ENCODE measurements around the gene PRKAG2. TPM values are rescaled to one million over a fixed set of nuclear protein-coding genes. Genes with fewer than 3 reads are reported as not detected.
A peak's percentile ranks its signal among the peaks of the same experiment; 100 is the strongest.
"Not testable (repeated sequence)": the region's sequence is repeated elsewhere in the genome, so short reads cannot be mapped to it uniquely, and the experiment has no call there.

The PRKAG2 gene
- total RNA-seq, 4 donors from 2014 or later: 38.8 to 94.4 (median 73.2) TPM

GRCh38 chr7:151917791-151918509 lies 41.0 kb upstream of the PRKAG2 start:
- Histone ChIP-seq H3K4me3 (no peak overlapping the region), H3K9me3 (no peaks in the 10 kb centered on the region), H3K27me3 (no peaks in the 10 kb centered on the region), H3K36me3 (no peaks in the 10 kb centered on the region), H3K27ac (peak overlapping the region in 2 of 4 donors; percentile 32 to 35), H3K4me1 (peaks cover 0 to 9% (median 1%) of the 10 kb centered on the region in 4 donors)
- no peak for TF ChIP-seq CTCF (IDR thresholded peaks at IDR 0.05)
- no peak for TF ChIP-seq POLR2A (IDR thresholded peaks at IDR 0.05)
- no peak for DNase-seq

DNA sequence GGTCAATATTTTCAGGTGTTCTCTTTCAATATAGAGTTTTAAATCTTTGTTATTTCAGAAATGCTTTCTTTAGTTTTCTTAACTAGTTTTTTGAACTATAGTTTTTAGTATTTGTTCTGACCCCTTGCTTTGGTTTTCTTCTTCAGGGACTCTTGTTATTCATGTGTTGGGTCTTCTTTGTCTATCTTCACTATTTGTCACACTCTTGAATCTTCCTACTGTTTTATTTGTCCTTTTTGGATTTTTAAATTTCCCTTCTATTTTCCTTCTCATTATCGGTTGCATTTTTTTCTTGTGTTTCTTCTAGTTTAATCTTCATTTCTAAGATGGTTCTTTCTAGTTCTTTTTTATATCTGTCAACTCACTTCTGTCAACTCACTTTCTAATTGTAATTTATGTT lies 37.1 kb upstream of the PRKAG2 start:
- H3K27ac ChIP-seq: no peak overlapping the region
- no peak for DNase-seq
- H3K36me3 ChIP-seq: no peaks in the 10 kb centered on the region
- no peaks in the 10 kb centered on the region for H3K27me3 ChIP-seq
- no peaks in the 10 kb centered on the region for H3K9me3 ChIP-seq
- H3K4me1 ChIP-seq: peaks cover 0 to 9% (median 1%) of the 10 kb centered on the region in 4 donors
- TF ChIP-seq POLR2A (IDR thresholded peaks at IDR 0.05): no peak
- TF ChIP-seq CTCF (IDR thresholded peaks at IDR 0.05): no peak
- no peak overlapping the region for H3K4me3 ChIP-seq

- DNase-seq: not testable (repeated sequence)
These were observed 33.7 kb upstream of the PRKAG2 start for GRCh38 chr7:151910655-151911054.

DNA sequence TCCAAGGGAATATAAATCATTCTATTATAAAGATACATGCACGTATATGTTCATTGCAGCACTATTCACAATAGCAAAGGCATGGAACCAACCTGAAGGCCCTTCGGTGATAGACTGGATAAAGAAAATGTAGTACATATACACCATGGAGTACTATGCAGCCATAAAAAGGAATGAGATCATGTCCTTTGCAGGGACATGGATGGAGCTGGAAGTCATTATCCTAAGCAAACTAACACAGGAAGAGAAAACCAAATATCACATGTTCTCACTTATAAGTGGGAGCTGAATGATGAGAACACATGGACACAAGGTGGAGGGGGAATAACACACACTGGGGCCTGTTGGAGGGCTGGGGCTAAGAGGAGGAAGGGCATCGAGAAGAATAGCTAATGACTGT lies 30.2 kb upstream of the PRKAG2 start:
- not testable (repeated sequence) for H3K27me3 ChIP-seq, H3K36me3 ChIP-seq, H3K27ac ChIP-seq, H3K4me3 ChIP-seq, H3K4me1 ChIP-seq, DNase-seq, H3K9me3 ChIP-seq

More at GRCh38 chr7:151910655-151911054, 33.7 kb upstream of the PRKAG2 start:
- H3K4me3 ChIP-seq, H3K4me1 ChIP-seq, H3K9me3 ChIP-seq, H3K27ac ChIP-seq, H3K36me3 ChIP-seq, H3K27me3 ChIP-seq: not testable (repeated sequence)

DNA sequence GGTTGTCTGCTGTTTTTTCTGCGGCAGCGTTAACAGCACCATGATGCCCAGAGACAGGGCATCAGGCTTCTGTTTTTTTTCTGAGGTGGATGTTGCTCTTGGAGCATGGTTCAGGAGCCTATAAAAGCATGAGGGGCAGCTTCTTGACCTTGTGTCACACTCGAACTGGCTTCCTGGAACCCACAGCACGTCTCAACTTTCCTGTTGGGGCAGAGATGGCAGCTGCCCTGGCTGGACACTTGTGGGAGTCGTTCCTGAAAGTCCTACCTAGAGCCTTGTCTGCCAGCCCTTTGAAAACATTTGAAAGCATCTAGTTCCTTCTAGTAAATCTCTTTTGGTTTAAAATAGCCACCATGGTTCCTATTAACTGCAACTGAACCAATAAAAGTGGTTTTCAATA lies 28.9 kb upstream of the PRKAG2 start:
- Histone ChIP-seq H3K27ac (no peak overlapping the region), H3K4me3 (no peak overlapping the region)

DNA sequence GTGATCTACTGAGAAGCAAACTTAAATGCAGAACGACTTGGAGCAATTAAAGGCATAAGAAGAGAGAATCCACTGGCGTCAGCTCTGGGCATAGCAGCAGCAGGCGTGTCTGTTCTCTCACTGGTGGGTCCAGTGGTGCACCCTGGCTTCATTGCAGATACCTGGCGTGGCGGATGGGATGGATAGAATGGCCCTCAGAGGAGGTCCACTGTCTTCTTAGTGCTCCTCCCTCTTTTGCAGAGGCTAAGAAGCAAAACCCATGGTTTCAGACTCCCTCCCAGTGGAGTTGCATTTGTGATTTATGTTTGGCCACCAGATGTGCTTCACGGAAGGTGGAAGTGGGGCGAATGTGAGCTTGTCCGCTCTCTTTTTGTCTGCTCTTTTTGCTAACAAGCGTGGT lies 28.4 kb upstream of the PRKAG2 start:
- H3K36me3 ChIP-seq: no peaks in the 10 kb centered on the region
- H3K9me3 ChIP-seq: no peaks in the 10 kb centered on the region
- TF ChIP-seq CTCF (IDR thresholded peaks at IDR 0.05) (no peak), POLR2A (IDR thresholded peaks at IDR 0.05) (no peak)
- no peaks in the 10 kb centered on the region for H3K27me3 ChIP-seq
- no peak overlapping the region for H3K4me3 ChIP-seq
- H3K4me1 ChIP-seq: no peaks in the 10 kb centered on the region
- DNase-seq: no peak
- no peak overlapping the region for H3K27ac ChIP-seq

More for the DNA sequence above, 28.9 kb upstream of the PRKAG2 start:
- no peaks in the 10 kb centered on the region for H3K9me3 ChIP-seq
- no peaks in the 10 kb centered on the region for H3K27me3 ChIP-seq
- no peaks in the 10 kb centered on the region for H3K36me3 ChIP-seq
- no peaks in the 10 kb centered on the region for H3K4me1 ChIP-seq
- DNase-seq: no peak
- TF ChIP-seq CTCF (IDR thresholded peaks at IDR 0.05) (no peak), POLR2A (IDR thresholded peaks at IDR 0.05) (no peak)

DNA sequence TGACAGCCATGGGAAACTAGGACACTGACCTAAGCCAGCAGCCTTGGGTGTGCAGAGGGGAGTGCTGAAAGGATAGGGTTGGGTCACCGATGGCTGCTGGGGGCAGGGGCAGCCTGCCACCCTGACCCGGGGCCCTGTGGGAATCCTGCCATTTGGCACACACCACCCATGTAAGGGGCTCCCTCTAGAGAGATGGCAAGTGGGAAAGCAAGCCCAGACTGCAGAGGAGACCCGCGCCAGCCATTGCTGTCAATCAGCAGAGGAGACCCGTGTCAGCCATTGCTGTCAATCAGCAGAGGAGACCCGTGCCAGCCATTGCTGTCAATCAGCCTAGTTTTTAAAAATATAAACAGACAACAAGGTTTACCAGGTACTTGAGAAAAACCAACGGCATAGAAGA lies 27.4 kb upstream of the PRKAG2 start:
- no peaks in the 10 kb centered on the region for H3K27me3 ChIP-seq
- DNase-seq: no peak
- no peaks in the 10 kb centered on the region for H3K4me1 ChIP-seq
- TF ChIP-seq CTCF (IDR thresholded peaks at IDR 0.05) (no peak), POLR2A (IDR thresholded peaks at IDR 0.05) (no peak)
- no peak overlapping the region for H3K27ac ChIP-seq
- H3K36me3 ChIP-seq: no peaks in the 10 kb centered on the region
- H3K4me3 ChIP-seq: no peak overlapping the region
- H3K9me3 ChIP-seq: no peaks in the 10 kb centered on the region

All from Peyer's patch (tissue), 4 donors.